GM19035 (cell line): Measurements from ENCODE around the gene MGAT5B.

Experiments
- ATAC-seq: cut with Tn5 transposase; IDR thresholded peaks from one replicate; pipeline ENCODE4 v1.9.1; 2021; ENCODE audit not compliant: unreplicated experiment

Gene MGAT5B

DNA sequence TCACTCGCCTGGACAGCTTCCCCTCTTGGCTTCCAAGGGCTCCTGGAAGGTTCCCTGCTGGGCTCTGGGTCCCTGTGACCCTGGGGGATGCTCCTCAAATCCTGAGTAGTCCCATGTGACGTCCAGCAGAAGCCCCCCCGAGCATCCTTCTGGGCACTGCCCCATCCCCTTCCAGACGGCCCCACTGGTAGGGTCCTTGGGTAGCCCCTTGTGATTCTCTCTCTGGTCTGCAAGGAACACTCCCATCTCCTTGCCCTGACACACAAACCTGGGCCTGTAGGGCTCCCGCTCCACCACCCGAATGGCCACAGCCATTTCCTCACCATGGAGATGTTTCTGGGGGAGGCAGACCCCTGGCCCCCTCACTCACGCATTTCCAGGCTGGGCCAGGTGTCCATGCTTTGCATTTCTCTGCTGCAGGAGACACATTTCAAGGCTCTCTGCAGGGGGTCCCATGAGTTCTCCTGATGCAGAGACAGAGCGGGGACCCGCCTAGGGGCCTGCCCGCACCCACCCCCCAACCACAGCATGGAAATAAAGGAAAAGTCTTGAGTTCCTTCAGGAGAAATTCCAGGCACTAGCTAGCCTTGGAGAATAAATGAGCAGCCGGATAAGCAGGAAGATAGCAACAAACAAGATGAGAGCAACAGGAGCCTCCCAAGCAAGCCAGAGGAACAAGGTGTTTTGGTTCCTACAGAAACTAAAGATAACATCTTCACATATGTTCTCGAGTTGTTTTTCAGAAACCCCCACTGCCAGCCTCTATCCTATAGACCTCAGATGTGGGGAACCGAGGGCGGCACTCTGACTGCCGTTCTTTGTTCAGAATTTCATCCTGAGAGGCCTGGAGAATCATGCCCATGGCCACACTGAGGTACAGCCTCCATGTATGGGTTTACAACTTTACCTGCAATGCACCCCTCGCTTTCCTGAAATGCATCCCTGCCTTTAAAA lies 128.8 kb downstream of the MGAT5B start:
- no peak for ATAC-seq

DNA sequence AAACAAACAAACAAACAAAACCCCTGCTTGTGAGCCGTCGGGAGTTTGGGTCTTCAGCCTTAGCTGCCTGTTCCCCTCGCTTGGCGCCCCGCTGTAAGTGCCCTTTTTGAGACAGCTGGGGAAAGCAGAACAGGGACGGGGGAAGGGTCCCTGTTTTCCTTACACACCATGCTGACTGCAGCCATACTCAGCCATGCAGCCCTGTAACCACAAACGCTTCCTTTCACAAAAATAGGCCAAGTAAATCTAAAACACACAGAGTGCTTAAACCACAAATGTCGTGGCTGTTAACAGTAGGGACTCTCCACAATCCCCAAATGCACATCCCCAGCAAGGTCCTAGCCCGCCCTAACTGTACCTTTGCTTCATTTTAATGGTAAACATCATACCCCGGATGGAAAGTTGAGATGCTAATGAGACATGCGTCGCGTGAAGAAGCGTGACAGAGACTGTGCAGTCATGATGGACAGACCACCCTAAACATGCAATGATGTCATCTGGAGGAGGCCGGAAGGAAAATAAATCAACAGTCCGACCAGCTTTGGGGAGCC lies 129.9 kb downstream of the MGAT5B start:
- peak; percentile 79 for ATAC-seq

DNA sequence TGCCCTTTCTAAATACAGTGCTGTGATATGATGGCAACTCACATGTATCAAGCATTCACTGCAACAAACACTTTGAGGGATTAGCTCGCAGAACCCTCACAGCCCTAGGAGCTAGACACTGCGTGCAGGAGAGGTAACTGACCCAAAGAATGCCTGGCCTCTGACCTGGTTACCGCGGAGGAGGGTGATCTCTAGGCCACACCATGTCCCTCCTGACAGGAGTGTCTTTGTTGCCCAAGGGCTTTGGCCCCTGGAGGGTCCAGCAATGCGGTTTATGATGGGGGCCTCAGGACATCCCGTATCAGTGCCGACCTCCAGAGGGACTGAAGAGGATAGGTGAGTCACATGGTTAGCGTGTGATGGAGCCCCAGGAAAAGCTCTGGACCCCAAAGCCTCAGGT lies 130.6 kb downstream of the MGAT5B start:
- no peak for ATAC-seq
